GM12865 (cell line): ENCODE data around the gene RALGPS1.

Source experiments
- DNase-seq: peaks from one replicate; pipeline ENCODE4 v3.0.0; 2010; ENCODE audit warnings: low read depth
- H3K4me3 ChIP-seq: 2 replicates; pipeline ENCODE4 v1.5.1; 2011; ENCODE audit warnings: mild to moderate bottlenecking, low read depth, low read length, control low read depth
- CTCF ChIP-seq: IDR thresholded peaks from 2 replicates; pipeline ENCODE4 v1.5.1; 2011; ENCODE audit warnings: low read length, control low read depth, low read depth, inconsistent platforms; ENCODE audit not compliant: insufficient read depth; ENCODE audit errors: missing control alignments

RALGPS1 gene

GRCh38 chr9:126904586-126904985 lies 10.0 kb upstream of the RALGPS1 start:
- H3K4me3 ChIP-seq: no peak overlapping the region
- TF ChIP-seq CTCF: no peak
- no peak for DNase-seq

- no peak for TF ChIP-seq CTCF
- no peak for DNase-seq
- no peak overlapping the region for H3K4me3 ChIP-seq
These were observed 8.5 kb upstream of the RALGPS1 start for GRCh38 chr9:126906091-126906490.

- no peak for DNase-seq
- TF ChIP-seq CTCF: no peak
These were observed 7.5 kb upstream of the RALGPS1 start for GRCh38 chr9:126907058-126907457.

GRCh38 chr9:126915281-126915816 lies 767 bp downstream of the RALGPS1 start:
- H3K4me3 ChIP-seq: peak overlapping the region; percentile 39; the same call in 1 of the 2 replicates
- peak; percentile 35 for DNase-seq
- TF ChIP-seq CTCF: no peak

More at GRCh38 chr9:126907058-126907457, 7.5 kb upstream of the RALGPS1 start:
- H3K4me3 ChIP-seq: no peak overlapping the region

GRCh38 chr9:126915846-126916543 lies 1.4 kb downstream of the RALGPS1 start:
- DNase-seq: no peak
- no peak overlapping the region for H3K4me3 ChIP-seq
- no peak for TF ChIP-seq CTCF

- no peak overlapping the region for H3K4me3 ChIP-seq
- no peak for DNase-seq
- no peak for TF ChIP-seq CTCF
These were observed 2.3 kb downstream of the RALGPS1 start for GRCh38 chr9:126916909-126917308.

- no peak overlapping the region for H3K4me3 ChIP-seq
- TF ChIP-seq CTCF: no peak
- DNase-seq: no peak
These were observed 4.6 kb downstream of the RALGPS1 start for GRCh38 chr9:126919193-126919592.
